Tongue (tissue), 1 donor: ENCODE measurements around the gene TADA2A. TPM values are rescaled to one million over a fixed set of nuclear protein-coding genes. Genes with fewer than 3 reads are reported as not detected.

Experiments used
- total RNA-seq: library from RNA; depleted of rRNA; stranded (reverse); fragments of >200 nt; gene quantifications from one replicate; pipeline ENCODE4 v1.2.3, GENCODE V29; 2014

The TADA2A gene
- total RNA-seq, 1 donor from 2014 or later, result 23.4 TPM

Other genes starting within 250 kb of the TADA2A start
- not detected for gene C17orf78, start 30.9 kb upstream of the TADA2A start, total RNA-seq
- gene ACACA, start 50 bp upstream of the TADA2A start, total RNA-seq, result 45.0 TPM
- 16.3 TPM for gene DUSP14, start 83.0 kb downstream of the TADA2A start, total RNA-seq
- gene SYNRG, start 202.5 kb downstream of the TADA2A start, total RNA-seq, result 21.4 TPM
- gene DDX52, start 236.6 kb downstream of the TADA2A start, total RNA-seq, result 23.8 TPM